ENCODE measurements around the gene JPH3.

The JPH3 gene

GRCh38 chr16:87602001-87602775 is at the start of gene JPH3:
TSS of gene JPH3 (plus strand) at chr16:87602508. CDS start at chr16:87603147, 639 bp downstream.
- DNase-seq (ENCODE audit: low read depth in 2 of 2): no peak

- DNase-seq (ENCODE audit: low read depth in 2 of 2): no peak
Measured at GRCh38 chr16:87552772-87553573, 49.3 kb upstream of the JPH3 start.

DNA sequence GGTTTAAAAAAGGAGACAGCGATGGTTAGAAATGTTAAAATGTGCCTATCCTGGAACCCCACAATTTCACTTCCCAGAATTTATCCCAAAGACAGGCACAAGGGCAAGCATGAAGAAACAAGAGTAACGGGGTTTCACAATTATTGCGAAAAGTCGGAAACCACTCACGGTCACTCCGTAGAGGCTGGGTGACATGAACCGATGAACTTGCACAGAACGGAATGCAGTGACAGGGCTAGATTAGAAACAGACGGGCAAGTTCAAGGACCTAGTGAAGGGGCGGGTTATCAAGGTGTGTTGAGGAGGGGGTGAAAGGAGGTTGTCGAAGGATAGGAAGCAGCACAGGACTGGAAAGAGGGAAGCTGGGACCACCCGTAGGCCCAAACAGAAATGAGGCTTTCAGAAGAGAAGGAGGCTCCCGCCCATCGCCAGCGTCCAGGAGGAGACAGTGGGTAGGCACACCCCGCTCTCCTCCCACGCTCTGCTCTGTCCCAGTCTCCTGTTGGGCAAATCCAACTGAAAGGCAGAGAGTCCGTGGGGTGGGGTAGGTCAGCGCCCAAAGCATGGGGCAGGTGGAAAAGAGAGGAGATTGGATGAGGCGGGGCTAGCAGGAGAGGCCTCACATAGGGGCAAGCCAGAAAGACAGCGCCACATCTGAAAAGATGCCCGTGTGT is 47.4 kb upstream of the JPH3 start:
- no peak for DNase-seq (ENCODE audit: low read depth in 2 of 2)

DNA sequence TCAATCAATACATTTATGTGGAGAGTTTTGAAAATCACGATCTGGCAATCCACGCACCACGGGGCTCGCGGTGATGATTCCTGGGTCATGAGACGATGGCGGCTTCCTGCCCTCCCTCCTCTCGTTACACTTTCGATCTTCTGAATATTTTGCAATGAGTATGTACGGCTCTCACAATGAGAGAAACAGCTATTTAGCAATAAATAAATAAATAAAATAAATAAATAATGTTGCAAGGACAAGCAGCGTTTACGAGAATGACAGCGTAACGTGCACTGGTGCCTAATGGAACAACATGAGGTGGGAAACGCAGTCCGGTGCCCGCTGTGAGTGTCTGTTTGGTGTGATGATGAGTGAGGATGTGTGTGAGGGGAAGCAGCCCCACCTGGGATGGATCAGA is 46.7 kb upstream of the JPH3 start:
- no peak for DNase-seq (ENCODE audit: low read depth in 2 of 2)

DNA sequence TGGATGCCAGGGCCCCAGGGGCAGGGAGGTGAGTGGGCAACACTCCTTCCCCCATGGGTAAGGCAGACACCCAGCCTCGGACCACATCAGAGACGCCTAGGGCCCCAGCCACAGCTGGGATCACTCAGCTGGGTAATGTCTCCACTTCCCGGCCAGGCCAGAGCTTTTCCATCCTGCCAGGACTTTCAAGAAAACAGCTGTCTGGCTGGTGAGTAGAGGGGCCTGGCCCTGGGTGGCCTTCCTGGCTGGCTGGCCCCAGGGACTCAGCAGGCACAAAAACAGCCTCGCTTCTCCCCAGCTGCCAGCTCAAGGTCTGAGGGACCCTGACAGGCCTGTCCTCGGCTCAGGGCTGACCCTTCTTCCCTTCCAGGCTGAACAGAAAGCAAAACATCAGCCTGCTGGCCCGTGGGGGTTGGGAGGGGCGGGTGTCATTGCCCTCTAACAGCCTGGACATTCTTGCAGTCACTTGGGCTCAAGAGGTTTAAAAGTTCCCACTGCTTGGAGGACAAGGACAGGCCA is 45.3 kb upstream of the JPH3 start:
- DNase-seq (ENCODE audit: low read depth in 2 of 2): no peak

DNA sequence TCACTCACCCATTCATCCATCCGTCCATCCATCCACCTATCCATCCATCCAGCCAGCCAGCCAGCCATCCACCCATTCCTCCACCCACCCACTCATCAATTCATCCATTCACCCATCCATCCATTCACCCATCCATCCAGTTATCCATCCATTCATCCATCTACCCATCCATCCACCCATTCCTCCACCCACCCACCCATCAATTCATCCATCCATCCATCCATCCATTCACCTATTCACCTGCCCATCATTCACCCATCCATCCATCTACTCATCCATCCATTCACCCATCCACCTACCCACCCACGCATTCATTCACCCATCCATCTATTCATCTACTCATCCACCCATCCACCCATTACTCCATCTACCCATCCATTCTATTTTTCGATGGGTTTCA is 43.6 kb upstream of the JPH3 start:
- no peak for DNase-seq (ENCODE audit: low read depth in 2 of 2)

GRCh38 chr16:87559945-87560344 is 42.4 kb upstream of the JPH3 start:
- no peak for DNase-seq (ENCODE audit: low read depth in 2 of 2)

DNA sequence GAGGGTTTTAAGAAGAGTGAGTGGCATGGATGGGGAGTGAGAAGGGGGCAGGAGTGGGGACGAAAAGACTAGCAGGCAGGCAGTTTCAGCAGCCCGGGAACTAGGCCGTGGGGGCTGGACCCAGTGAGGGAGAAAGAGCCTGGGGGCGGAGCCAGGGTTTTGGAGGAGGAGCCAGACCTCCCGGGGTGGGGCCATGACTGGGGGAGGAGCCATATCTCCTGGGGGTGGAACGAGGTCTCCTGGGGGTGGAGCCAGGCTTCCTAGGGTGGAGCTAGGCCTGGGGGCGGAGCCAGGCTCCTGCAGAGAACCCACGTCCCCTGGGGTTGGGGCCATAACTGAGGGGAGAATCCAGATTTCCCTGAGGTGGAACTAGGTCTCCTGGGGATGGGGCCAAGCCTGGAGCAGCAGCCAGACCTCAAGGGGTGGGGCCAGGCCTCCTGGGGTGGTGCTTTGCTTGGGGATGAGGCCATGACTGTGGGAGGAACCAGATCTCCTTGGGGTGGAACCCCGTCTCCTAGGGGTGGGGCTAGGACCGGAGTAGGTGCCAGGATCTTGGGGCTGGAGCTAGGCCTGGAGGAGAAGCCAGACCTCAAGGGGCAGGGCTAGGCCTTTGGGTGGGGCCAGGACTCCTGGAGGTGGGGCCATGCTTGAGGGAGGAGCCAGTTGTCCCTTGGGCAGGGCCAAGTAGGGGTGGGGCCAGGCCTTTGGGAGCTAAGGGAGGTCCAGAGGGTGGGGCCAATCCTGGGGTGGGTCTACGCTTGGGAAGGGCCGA is 41.7 kb upstream of the JPH3 start:
- DNase-seq (ENCODE audit: low read depth in 2 of 2): no peak

- DNase-seq (ENCODE audit: low read depth in 2 of 2): no peak
Measured at GRCh38 chr16:87561200-87562105, 40.9 kb upstream of the JPH3 start.

DNA sequence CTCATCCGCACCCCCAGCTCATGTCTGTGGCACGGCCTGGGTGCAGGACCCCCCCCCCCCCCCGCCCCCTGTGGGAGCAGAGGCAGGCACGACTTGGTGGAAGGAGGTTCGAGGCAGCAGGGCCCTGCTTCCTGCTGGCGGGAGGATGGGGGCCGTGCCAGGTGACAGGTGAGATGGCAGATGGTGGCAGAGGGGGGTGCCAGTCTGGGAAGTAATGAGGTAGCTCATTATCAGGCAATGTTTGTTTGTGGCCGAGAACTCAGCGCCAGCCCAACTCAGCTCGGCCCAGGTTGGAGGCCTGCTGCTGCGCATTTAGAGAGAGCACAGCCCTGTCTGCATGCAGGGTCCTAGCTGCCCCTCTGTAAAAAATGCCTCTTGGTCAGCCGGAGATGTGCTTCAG is 40.1 kb upstream of the JPH3 start:
- DNase-seq (ENCODE audit: low read depth in 2 of 2): no peak

DNA sequence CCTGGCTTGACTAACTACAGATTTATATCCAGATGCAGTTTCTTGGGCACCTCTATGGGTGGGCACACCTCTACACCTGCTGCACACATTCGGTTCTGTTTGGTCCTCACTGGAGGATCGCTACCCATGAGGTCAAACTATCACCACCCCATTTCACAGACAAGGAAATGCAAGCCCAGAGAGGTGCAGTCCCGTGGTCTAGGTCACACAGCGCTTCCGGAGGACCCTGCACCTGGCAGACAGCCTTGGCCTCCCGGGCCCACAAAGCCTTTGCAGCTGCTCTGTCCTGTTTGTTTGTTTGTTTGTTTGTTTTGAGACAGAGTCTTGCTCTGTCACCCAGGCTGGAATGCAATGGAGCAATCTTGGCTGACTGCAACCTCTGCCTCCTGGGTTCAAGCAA is 39.3 kb upstream of the JPH3 start:
- DNase-seq (ENCODE audit: low read depth in 2 of 2): no peak

GRCh38 chr16:87563714-87564523 is 38.4 kb upstream of the JPH3 start:
- DNase-seq (ENCODE audit: low read depth in 2 of 2): no peak

GRCh38 chr16:87564524-87564778 is 37.9 kb upstream of the JPH3 start:
- no peak for DNase-seq (ENCODE audit: low read depth in 2 of 2)

GRCh38 chr16:87569601-87570571 is 32.4 kb upstream of the JPH3 start:
- no peak for DNase-seq (ENCODE audit: low read depth in 2 of 2)

GRCh38 chr16:87570572-87570937 is 31.8 kb upstream of the JPH3 start:
- no peak for DNase-seq (ENCODE audit: low read depth in 2 of 2)

- no peak for DNase-seq (ENCODE audit: low read depth in 2 of 2)
Measured at GRCh38 chr16:87570938-87571867, 31.1 kb upstream of the JPH3 start.

- no peak for DNase-seq (ENCODE audit: low read depth in 2 of 2)
Measured at GRCh38 chr16:87571868-87572244, 30.5 kb upstream of the JPH3 start.

GRCh38 chr16:87572959-87573358 is 29.3 kb upstream of the JPH3 start:
- no peak for DNase-seq (ENCODE audit: low read depth in 2 of 2)

All from stimulated activated CD8-positive, alpha-beta memory T cell treated with anti-CD3 and anti-CD28 coated beads, Interleukin-7, amount 100 ng/mL, for 4 hours (primary cell).